Activated CD4-positive, CD25-positive, alpha-beta regulatory T cell treated with anti-CD3 and anti-CD28 coated beads, Interleukin-2, amount 50 U/mL, for 16 hours (primary cell): ENCODE data around the gene APOBEC3B.
"Not testable (repeated sequence)": the region's sequence is repeated elsewhere in the genome, so short reads cannot be mapped to it uniquely, and the experiment has no call there.

Experiments used
- DNase-seq: peaks from one replicate; pipeline ENCODE4 v3.0.0-alpha.2; 2020; ENCODE audit warnings: low read depth, low spot score

The APOBEC3B gene

DNA sequence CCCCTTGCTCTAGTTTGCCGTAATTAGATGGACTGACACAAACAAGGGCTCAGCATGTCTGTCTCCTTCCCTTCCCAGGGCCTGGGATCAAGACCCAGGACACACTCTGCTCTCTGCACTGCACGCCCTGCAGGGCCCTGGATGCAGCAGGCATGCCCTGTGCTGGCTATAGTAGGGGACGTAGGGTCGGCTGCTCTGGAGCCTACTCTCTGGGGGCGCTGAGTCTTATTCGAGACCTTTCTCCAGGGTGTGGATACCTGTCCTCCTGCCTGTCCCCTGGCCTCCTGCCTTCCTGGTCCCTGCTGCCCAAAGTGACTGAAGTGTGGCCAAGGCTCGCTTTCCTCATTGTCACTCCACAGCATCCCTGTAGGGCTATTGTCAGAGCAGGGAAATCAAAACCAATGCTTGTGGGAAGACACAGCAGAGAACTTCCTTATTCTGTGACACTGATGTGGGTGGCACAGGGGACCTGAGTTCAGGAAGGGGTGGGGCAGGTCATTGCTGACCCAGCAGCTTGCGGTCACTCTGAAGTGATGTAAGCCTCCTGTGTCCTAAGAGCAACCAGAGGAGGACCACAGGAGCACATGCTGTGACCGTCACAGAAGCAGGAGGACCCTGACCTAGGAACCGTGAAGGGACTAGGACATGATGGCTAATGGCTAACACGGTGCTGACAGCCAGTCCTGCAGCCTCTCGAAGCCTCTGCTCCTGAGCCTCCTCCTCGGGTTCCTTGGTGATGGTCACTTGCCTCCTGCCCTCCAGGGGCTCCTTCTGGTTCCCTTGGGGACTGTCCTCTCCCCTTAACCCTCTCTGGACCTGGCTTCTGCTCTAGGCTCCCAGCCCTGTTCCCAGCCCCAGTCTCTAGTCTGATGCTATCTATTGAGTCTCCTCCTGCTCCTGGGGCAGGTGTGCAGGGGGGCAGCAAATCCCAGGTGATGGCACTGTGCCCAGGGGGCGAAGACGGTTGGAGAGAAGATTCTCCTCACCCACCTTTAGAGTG, 14.4 kb upstream of the APOBEC3B start:
- DNase-seq: no peak

DNA sequence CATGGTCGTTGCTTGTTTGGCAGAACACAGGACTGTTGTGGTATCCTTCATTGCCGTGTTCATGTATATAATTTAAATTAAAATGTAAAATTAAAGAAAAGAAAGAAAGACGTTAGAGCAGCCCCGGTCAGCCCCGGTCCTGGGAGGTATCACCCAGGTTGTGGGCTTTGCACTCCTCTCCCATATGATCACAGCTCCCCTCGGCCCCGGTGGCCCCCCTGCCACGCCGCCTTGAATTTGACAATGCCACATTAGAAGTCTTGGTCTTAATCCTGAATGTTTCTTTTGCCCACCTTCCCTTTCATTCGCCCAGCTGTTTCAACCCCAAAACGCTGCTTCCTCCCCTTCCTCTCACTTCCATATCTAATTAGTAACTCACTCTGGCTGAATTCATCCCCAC, 13.3 kb upstream of the APOBEC3B start:
- no peak for DNase-seq

DNA sequence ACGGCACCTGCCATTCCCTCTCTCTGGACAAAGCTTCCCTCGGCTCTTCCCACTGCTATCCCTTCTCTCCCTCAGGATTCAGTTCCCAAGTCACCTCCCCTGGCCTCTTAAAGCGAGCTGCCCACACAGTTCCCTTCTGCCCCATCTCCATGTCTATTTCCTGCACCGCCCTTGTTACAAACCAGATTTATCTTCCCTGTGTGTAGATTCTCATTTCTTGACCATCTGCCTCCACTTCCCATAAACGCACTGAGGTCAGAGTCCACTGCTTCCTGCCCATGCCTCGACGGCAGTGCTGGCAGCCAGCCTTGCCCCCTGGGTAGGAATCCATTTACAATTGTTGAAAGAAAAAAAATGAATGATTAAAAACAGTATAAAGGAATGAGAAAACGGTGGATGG, 11.6 kb upstream of the APOBEC3B start:
- no peak for DNase-seq

DNA sequence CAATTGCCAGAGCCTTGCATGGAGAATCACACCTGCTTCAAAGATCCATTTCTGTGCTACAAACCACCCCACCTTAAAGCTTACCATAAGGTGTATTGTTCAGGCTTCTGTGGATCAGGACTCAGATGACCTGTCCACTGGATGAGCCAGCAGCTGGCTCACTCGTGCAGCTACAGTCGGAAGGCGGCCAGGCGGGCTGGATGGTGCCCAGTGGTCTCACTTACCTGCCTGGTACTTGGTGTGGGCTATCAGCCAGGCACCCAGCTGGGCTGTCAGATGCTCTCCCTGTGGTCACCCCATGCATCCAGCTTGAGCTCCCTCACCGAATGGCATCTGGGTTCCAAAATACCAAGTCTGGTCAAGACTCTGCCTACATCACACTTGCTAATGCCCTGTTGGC, 10.9 kb upstream of the APOBEC3B start:
- DNase-seq: no peak

DNA sequence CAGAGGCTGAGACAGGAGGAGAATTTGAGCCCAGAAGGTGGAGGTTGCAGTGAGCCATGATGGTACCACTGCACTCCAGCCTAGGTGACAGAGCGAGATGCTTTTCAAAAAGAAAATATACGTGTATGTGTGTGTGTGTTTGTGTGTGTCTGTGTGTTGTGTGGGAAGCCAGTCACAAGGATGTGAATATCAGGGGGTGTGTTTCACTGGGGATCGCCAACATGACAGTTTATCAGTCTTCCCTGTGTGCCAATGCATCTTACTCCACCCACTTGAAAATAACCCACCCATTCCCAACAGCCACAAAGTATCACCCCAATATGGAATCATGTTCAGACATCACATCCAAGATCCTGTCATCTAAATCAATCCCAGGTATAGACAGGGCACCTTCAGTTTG, 10.4 kb upstream of the APOBEC3B start:
- DNase-seq: no peak

DNA sequence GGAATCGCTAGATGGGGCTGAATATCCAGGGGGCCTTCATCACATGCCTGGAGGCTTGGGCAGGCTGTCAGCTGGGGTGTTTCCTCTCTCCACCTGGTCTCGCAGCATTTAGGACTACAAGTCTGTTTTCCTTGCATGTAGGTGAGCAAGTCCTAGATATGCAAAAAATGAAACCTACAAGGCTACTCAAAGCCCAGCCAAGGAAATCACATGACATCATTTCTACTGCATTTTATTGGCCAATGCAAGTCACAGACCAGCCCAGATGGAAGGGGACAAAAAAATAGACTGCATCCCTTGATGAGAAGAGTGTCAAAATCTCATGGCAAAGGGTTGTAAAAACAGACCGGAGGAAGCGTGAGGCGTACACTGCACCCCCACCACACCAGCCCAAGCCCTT, 9.6 kb upstream of the APOBEC3B start:
- DNase-seq: no peak

DNA sequence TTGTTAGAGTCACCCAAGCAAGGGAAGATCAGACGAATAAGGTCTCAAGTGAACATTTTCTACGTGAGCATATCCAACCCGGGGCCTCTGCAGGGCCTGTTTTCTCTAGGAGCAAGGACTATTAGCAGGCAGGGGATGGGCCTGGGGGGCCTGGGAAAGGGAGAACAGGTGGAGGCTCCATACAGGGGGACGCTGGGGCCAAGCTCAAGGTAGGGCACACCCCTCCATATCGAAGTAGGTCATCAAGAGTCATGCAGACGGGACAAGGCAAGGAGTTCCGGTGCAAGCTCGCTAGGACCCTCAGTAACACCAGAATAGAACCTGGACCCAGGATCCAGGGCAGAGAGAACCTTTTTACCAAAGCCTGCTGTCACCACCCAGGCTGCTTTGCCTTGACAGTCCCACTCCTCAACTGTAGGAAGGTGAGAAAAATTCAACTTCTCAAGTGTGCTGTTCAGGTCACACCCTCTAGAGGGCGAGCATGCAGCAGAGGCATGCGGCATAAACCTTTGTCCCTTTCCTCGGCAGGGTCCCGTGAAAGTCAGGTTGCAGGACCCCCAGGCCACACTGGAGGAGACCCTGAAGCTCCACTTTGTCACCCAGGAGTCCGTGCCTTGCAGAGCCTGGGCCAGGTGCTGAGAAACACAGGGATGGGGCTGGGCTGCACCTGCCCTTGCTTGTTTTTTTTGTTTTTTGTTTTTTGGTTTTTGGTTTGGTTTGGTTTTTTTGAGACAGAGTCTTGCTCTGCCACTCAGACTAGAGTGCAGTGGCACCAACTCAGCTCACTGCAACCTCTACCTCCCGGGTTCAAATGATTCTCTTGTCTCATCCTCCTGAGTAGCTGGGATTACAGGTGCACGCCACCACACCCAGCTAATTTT, 8.6 kb upstream of the APOBEC3B start:
- peak; percentile 24 for DNase-seq

DNA sequence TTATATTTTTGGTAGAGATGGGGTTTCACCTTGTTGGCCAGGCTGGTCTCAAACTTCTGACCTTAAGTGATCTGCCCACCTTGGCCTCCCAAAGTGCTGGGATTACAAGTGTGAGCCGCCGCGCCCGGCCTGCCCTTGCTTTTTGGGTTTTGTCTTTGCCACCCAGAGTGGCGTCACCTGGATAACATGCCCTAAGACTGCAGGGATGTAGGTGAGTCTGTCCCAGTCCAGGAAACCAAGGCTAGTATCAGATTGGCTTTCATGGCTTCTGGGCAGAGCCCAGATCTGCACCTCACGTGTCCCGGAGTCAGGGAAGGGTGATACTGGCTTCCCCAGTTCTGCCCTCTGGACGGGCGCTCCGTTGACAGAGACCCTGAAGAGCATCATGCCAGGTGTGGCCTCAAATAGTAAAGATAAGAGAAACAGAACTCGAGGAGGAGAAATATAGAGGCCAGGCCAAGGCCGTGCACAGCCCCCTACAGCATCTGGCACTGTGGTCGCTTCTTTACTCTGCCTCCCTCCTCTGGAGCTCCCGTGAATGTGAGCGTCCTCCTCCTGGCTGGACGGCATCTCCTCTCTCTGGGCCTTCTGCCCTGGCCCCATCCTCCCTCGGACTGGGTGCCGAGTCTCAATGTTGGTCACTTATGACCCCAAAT, 7.8 kb upstream of the APOBEC3B start:
- no peak for DNase-seq

DNA sequence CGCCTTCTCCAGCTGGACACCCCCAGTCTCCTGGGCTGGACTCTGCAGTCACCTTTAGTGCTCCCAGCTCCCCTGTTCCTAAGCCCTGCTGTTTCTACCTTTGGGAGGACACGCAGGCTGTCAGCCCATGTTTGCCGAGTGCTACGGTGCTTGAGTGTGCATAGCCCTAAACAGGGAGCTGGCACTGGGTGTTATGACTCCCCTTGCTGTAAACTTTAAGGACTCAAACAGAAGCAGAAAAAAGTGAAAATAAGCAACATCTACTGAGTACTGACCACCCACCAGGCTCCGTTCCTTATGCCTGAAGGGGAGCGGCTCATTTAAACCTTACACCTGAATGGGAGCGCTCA, 7.3 kb upstream of the APOBEC3B start:
- DNase-seq: no peak

DNA sequence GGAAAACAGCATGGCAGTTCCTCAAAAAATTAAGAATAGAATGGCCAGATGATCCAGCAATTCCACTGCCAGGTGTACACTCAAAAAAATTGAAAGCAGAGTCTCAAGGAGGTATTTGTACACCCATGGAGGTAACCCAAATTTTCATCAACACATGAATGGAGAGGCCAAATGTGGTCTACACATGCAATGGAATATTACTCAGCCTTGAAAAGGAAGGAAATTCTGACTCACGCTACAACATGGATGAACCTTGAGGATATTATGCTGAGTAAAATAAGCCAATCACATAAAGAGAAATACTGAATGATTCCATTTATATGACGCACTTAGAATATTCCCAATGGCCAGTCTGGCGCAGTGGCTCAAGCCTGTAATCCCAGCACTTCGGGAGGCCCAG, 4.9 kb upstream of the APOBEC3B start:
- not testable (repeated sequence) for DNase-seq

DNA sequence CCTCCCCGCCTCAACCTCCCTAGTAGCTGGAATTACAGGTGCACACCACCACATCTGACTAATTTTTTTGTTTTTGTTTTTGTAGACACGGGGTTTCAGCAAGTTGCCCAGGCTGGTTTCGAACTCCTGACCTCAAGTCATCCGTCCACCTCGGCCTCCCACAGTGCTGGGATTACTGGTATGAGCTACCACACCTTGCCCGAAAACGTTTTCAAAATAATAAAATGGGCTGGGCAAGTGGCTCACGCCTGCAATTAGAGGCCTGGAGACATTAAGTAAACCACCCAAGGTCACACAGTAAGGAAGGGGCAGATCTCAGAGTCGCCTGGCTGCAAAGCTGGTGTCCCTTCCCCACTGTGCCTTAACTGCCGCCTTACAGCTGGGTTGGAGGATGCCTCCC, 1.6 kb upstream of the APOBEC3B start:
- DNase-seq: not testable (repeated sequence)

DNA sequence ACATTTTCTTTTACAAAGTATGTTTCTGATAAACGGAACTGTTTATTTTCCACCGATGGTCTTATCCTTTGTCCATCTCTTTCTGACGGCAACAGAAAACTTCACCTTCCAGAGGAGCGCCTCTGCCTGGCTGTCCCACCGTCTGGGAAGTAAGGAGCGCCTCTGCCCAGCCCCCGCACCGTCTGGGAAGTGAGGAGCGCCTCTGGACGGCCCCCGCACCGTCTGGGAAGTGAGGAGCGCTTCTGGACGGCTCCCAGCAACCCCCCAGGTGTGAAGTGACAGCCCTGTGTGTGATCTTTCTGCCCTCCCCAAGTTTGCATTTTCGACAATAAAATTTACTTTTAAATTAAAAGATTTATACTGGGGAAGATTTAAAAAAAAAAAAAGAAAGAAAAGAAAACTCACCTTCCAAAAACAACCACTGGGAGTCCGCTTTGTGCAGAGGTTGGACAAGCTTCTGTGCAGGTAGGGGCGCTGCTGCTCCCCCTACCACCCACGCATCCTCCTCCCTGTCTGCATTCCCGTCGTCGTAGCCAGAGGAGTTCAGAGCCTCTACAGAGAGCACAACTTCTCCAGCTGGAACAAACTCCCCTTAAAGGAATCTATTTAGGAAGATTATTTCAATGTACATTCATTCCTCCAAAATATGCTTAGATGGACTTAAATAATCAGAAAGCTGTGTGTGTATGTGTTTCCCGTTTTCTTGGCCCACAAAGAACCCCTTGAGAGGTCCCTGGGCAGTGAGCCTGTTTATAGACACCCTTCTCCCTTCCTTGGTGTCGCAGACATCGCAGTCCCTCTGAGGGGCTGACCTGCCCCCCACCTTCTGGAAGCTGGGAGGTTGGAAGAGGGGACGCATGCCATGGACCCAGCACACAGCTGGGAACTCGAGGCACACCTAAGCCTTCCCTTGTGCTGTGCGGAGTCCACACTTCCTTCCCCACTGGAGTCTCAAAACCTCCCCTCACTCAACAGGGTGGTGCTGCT, 849 bp upstream of the APOBEC3B start:
- DNase-seq: no peak

DNA sequence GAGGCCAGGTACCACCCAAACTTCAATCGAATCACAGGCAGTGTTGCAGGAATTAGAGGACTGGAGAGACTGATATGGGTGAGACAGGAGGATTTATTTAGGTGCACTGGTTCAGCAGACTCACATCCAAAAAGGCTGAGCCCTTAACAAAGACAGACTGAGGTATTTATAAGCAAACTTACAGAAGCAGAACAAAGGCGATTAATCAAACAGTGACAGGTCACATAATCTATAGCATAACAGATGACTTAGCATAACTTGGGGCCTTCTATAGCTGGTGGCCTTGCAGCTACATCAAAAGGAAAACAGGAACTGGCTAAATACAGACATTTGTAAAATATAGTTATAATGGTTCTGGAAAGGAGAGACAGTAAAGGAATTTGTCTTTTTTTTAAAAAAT, 2.1 kb downstream of the APOBEC3B start:
- DNase-seq: no peak

DNA sequence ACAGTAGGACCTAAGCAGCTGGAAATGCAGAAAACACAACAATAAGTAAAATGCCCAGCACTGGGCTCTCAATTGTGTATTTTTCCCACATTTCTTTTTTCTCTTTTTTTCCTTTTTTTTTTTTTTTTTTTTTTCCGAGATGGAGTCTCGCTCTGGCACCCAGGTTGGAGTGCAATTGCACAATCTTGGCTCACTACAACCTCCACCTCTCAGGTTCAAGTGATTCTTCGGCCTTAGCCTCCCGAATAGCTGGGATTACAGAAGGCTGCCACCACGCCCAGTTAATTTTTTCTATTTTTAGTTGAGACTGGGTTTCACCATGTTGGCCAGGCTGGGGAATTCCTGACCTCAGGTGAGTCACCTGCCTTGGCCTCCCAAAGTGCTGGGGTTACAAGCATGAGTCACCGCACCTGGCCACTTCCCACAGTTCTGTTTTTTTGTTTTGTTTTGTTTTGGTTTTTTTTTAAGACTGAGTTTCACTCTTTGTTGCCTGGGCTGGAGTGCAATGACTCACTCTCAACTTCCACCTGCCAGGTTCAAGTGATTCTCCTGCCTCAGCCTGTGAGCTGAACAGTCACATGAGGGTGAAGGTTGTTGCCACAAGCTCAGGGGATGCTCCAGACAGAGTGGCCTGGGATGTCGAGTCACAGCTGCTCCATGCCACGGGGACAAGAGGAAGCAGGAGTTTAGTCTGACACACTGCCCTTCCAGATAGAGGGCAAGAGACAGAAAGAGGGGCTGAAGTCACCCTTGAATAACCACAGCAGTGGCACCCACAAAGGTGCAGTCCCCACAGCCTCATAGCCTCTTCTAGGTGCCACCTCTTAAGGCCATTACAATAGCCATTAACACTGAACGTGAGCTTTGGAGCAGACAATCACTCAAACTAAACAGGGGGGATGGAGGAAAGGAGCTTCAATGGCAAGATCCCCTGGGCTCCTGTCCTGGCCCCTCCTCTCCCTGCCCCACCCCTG, 2.9 kb downstream of the APOBEC3B start:
- DNase-seq: peak; percentile 68

DNA sequence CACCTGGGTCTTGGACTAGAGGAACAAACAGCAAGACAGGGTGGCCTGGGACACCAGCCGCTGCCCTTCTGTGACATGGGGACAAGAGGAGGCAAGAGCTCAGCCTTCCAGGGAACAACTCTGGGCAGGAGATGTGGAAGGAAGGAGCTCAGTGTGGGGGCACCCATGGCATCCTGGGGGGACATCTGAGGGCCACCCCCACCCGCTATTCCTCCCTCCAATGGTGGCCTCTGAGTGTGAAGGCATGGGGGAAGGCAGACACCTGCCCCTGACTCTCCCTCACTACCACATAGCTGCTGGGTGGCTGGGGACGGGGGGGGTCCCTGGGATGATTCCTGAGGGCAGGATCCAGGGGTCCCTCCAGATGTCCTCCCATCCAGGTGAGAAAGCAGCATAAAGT, 4.5 kb downstream of the APOBEC3B start:
- DNase-seq: no peak

DNA sequence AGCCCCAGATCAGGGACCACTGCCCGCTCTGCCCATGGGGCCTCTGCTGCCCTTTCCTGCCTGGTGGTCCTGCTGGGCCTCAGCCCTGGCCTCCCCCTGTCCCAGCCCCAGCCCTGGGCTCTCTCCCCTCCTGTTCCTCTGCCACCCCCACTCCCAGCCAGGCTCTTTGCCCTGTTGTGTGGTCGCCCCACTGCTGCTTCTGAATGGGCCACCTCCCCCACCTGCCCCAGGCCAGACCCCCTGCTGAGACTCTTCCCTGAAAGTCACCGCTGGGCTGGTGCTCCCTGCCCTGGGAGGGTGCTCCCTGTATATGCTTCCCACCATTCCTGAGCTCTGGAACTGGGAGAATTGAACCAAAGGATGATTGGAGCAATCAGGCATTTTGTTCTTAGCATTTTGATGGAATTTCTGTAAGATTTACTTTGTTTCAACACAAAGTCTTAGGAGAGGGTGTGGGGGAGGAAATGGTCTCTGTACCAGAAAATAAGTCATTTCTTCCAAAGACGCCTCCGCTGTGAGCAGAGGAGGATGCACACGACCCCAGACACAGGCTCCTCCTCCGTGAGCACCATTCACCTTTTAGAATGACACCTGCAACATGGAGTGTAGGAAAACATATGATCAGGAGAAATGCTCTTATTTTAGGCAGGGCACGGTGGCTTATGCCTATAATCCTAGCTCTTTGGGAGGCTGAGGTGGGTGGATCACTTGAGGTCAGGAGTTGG, 5.2 kb downstream of the APOBEC3B start:
- no peak for DNase-seq

DNA sequence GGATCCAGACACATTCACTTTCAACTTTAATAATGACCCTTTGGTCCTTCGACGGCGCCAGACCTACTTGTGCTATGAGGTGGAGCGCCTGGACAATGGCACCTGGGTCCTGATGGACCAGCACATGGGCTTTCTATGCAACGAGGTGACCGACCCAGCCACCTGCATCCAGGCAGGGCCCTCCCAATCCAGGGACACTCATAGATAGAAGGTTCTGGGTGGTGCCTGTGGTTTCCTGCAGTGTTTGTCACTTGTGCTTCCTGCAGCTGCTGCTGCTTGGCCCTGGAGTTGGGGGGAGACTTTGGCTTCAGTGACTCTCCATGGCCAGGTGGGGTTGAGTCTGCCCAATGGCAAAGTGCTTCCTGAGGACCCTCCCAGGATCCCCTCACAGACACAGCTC, 7.3 kb downstream of the APOBEC3B start:
- DNase-seq: no peak

DNA sequence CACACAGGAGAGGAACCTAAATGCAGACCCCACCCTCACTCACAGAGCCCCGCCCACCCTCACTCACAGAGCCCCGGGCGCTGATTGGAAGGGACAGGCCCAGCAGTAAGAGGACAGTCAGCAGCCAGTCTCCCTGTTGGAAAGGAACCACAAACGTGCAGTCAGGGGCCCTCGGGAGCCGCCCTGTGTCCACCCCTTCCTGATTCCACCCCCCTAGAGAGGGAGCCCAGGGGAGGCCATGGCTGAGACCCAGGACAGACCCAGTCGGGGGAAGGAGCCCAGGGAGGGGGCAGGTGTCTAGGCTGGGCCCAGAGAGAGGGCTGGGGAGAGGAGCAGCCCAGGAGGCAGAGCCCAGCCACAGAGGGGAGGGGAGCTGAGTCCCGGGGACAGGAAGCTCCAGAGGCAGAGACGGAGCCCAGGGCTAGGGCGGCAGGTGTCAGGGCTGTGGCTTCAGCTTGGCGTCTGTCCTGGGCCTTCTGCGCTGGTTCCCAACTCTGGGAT, 10.8 kb downstream of the APOBEC3B start:
- DNase-seq: not testable (repeated sequence)

DNA sequence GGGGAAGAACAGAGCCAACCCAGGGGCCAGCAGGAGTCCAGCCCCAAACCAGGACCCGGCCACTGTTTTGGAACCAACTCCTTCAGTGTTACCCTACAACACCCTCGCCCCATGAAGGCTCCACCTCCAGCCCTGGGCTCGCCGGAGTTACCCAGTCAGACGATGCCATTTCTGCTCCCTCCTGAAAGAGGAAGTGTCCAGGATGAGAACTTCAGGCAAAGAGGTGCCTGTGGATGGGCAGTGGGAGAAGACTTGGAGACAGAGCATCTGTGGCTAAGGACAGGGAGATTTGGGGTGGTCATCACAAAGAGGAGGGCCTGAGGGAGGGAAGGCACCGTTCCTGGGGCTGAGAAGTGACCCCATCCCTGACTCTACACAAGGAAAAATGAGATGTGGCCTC, 14.0 kb downstream of the APOBEC3B start:
- DNase-seq: no peak
